ENCODE data around the gene FEZF1.

The FEZF1 gene

DNA sequence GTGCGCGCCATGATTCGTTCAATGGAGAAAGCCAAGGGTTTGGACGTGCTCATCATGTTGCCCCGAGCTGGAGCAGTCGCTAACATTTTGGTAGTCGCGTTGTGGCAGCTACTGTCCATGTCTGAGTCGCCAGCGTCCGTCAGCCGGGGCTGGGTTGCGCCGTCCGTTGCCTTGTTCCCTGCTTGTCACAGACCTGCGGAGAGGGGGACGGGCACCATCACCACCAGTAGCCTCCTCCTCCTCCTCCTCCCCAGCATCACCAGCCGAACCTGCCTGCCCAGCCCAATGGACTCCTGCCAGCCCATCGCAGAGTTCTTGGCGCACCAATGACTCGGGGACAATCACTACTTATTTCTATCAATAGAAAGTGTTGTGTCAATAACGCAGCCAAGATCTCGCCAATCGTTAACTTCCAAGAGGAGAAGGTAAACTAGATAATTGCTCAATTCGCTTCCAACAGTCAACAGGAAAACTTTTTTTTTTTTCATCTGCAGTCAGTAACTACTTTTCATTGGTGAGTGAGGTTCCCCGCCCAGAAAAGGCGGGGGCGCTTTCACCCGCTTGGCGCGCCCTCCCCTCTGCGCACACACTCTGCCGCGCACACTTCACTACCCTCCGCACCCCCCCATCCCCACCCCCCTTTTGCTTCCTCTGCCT lies at the start of gene FEZF1:
TSS of gene FEZF1 (minus strand) at position 432 of the 657 bp plus-strand sequence. CDS start at position 119, 313 bp downstream.
- peak; percentile 85 for DNase-seq (ENCODE audit: low spot score)

DNA sequence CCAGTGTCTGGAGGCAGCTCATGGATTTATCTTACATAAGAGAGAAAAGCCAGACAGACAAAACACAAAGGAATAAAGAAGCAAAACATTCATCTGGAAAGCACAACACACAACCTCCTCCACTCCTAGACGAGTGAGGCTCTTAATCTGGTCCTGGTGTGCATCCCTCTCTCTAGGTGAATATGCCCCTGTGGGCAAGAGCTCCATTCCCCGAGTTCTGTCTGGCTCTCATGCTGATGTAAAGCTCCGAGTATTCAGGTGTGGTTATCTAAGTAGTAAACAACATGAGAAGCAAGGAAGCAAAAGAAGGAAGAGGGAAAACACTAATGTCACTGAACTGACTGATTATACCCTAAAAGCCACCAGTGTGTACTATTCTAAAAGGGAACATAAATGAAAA lies 47.9 kb upstream of the FEZF1 start:
- DNase-seq (ENCODE audit: low spot score) = no peak

DNA sequence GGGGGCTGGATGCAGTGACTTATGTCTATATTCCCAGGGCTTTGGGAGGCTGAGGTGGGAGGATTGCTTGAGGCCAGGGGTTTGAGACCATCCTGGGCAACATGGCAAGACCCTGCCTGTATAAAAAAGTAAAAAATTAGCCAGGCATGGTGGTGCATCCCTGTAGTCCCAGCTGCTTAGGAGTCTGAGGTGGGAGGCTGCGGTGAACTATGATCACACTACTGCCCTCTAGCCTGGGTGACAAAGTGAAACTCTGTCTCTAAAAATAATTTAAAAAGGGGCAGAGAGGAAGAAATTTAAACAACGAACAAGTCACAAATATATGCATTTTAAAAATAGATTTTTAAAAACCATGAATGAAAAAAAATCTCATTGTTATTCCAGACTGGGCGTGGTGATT lies 46.2 kb upstream of the FEZF1 start:
- no peak for DNase-seq (ENCODE audit: low spot score)

DNA sequence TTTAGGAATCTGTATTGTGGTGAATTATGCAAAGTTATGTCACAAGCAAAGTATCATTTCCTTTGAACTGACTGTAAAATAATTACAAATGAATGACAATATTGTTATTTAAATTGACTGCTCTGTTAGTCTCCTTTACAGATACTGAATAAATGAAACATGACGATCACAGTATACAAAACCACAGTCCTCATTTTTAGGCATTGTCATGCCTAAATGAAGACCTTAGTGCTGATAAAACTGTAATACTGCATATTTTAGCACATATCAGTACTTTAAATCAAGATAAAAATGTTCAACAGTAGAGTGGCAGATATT lies 39.7 kb upstream of the FEZF1 start:
- no peak for DNase-seq (ENCODE audit: low spot score)

DNA sequence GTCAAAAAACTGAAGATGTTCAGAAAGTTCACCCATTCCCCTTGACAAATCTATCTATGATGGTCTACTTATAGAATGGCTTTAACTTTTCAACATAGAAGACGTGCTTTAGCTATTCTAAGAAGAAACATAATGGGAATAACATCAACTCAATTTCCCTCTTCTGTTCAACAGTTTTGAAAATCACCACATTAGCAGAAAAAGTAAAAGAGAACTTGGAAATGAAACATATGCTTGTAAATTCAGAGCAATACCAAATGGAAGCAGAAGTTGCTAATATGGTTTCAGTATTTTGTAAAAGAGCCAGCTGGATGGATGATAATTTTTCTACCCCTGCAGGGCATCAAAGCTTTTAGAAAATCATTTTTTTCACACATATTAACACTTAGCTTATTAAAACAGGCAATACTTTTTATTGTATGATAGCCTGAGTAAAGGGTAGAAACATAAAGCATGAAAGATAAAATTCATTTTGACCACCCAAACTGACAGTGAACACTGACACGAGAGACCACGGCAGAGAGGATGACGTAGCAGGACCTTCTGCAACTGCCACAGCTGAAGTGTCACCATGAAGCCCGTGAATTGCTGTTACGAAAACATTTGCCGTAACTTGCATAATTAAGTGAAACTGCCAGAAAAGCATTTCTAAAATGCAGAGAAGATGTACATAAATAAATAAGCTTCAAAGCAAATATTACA lies 39.2 kb upstream of the FEZF1 start:
- no peak for DNase-seq (ENCODE audit: low spot score)

DNA sequence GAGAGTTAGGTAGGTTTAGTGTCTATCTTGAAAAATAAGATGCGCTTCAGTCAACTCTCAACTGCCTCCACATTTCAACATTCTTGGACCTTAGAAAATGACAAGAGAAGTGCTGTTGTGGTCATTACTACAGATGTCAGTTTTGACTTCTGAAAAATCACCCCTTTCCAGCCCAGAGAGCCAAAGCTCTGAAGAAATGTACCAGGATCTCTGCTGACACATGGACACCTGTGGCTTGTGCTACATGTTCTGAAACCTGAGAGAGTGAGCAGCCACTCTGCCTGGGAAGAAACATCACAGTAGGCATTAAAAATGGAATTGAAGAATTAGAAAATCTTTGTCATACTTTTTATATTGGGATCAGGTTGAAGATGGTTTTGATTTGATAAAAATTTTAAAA lies 35.9 kb upstream of the FEZF1 start:
- no peak for DNase-seq (ENCODE audit: low spot score)

DNA sequence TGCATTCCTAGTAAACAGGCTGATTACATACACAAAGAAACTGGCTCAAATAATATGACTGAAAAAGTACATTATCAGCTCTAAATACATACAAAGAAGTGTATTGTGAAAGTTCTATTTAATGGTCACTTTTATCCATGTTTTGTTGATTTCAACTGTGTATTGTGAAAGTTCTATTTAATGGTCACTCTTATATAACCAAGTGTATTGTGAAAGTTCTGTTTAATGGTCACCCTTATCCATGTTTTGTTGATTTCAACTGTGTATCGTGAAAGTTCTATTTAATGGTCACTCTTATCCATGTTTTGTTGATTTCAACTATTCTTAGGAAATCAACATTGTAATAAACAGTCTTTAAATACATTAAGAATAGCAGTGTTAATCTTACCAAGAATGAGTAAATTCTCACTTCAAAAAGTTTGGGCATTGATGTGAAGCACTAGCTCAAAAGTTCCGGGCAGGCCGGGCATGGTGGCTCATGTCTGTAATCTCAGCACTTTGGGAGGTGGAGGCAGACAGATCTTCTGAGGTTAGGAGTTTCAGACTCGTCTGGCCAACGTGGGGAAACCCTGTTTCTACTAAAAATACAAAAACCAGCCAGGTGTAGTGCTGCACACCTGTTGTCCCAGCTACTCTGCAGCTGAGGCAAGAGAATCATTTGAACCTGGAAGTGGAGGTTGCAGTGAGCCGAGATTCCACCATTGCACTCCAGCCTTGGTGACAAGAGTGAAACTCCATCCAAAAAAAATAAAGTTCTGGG lies 34.8 kb upstream of the FEZF1 start:
- DNase-seq (ENCODE audit: low spot score) = no peak

DNA sequence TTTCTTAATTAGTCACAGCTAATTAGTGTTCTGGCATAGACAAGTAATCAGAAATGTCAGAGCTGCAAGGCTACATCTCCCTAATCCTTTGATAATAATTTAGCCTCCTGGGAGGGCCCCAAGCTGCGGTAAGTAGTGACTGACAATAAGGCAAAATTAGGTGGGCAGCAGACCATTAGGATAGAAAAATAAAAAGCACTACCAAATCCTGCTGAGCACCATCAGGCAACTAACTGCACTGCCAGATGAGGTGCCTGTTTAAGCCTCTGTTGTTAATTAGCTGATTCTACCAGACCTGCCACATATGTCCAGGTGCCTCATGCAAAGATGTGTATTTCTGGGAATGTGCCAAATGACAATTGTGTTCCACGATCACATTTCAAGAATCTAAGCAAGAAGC lies 32.5 kb upstream of the FEZF1 start:
- DNase-seq (ENCODE audit: low spot score) = no peak

DNA sequence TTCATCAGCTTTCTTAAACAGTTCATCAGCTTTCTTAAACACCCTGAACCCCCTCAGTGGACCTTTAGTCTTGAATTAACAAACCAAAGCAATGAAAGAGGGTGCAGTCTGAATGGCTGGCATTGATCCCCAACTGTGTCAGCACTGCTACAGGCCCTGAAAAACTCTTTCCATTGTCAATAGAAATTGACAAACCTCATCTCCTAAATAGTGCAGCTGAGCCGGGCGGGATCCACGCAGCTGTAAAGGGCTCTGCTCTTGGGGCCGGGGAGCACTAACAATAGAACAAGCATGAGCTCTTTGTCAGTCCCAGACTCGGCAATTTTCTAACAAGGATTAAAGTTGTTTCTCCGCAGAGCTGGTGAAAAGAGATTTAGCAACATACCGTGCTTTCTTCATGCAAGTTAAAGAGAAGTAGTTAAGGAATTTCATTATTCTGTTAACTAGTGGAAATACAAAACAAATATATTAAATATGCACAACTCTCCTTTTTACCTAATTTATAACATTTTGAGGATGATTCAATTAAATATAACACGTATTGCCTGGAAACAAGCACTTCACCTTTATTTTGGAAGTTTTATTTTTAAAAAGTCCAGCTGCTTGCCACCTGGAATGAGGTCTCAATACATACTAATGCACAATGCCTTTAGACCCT lies 24.7 kb upstream of the FEZF1 start:
- no peak for DNase-seq (ENCODE audit: low spot score)

DNA sequence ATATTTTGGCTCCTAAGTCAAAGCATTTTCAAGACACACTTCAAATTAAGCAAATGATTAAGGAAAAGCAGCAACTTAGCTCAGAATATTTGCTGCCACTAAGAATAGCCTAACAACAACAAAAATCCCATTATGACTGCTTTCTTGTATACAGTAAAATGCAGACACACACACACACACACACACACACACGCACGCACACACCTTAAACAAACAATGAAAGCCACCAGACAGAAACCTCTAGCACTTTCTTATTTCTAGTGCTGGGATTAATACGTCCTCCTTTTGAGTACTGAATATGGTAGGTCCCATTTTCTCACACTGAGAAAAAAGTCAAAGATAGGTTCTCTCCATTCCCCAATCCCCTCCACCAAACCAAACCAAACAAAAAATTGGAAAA lies 23.4 kb upstream of the FEZF1 start:
- DNase-seq (ENCODE audit: low spot score) = no peak

DNA sequence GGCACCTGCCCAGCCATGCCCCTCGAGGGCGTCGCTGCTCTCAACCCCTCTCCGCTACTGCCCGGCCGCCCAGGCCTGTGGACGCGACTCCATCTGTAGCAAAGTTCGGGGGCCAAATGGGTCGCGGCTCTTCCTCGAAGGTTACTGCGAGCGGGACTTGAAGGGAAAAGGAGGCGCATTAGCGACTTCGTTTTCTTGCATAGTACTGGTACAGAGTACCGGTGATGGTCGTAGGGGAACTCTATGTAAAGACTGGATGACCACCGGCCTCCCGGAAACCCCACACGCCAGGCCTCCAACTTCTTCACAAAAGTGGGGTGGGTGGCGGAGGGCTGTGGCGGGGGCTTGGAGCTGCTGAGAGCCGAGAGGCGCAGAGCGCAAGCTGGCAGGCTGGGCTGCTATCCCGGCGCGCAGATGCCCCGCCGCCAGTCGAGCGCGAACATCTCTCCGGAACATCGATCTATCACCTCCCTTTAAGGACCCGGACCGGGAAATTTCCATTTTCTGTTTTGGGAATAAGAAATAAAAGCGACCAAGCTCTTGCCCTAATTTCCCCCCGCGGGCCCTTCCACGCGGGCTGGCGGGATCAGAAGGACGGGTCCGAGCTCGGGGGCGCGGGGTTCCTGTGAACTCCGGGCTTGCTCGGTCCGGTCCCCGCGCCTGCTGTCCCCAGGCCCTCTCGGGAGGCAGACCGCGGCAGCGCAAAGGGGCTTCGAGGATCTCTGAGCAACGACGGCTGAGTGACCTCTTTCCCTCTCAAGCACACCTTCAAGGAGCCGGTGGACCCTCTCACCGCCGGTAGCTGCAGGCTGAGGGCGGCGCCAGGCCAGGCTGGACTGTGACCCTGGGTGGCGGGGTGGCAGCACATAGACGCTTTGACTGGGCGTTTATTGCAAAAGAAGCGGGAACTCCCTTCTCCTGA lies 12.2 kb upstream of the FEZF1 start:
- DNase-seq (ENCODE audit: low spot score) = peak; percentile 71

DNA sequence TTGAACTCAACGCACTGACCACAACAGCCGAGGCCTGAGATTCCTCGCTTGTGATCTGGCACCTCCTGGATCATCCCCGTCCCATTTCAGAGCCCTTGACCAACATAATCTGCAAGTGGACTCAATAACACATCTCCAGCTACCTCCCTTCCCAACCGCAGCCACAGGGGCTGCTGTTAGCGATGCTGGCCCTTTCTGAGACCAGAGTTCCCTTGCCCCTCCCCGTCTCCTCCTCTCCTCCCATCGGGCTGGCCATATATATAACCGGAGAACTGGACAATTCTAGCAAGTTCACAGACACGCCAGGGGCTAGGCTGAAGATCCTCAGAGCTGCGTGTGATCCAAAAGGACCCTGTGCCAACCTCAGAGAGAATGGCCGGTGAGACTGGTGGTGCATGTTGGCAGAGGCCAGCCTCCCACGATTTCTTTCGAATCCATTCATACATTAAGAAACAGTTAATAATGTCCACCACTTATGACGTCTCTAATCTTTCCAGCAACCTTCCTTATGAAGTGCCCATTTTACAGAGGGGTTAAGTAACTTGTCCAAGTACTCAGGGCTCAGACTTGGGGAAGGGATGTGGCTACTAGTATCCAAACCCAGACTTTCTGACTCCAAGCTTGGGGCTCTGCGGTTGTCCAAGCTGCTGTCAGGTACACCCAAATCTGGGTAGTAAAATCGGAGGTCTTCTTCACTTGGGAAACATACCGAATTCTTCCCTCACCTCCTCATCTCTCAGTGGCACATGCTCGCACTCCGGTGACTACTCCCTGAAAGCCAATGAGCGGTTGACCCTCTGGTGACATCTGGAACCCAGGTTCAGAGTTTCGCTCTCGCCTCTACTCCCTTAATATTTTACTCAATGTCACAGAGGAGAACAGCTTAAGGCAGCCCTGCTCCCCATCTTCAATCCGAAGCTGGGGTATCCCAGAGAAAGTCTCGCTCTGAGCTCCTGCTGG lies 11.2 kb upstream of the FEZF1 start:
- no peak for DNase-seq (ENCODE audit: low spot score)

DNA sequence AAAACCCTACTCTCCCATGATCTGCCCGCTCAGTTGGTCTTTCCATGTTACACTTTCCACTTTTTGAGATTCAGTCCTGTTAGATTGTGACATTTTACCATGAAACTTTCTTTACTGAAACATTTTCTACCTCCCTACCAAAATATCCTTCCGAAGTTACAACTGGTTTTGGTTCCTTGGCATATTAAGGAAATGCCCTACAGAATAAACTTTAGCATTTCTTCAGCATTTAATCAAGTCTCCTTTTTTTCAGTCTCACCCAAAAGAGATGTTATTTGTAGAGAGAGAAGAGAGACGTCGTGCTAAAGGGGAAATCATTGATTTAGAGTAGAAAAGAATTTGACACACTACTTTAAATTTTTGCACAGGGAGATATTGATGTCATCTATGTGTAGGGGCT lies 9.7 kb upstream of the FEZF1 start:
- no peak for DNase-seq (ENCODE audit: low spot score)

DNA sequence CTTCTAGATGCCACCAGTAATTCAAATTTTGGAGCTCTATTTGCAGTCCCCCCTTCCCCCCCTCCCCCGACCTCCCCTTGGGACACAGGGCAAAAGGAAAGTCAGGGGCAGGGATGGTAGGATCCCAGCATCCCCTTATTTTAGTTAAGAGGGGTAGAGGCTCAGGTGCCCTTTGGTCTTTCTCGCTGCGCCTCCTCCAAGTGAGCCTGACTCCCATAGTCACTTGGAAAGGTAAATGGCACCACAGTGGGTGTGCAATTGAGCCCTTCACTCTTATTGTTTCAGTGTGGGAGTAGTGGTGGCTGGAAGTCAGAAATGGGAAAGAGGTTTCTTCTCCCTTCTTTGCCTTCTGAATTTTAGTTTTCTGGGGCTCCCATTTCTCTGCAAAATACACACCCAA lies 8.2 kb upstream of the FEZF1 start:
- DNase-seq (ENCODE audit: low spot score) = no peak

DNA sequence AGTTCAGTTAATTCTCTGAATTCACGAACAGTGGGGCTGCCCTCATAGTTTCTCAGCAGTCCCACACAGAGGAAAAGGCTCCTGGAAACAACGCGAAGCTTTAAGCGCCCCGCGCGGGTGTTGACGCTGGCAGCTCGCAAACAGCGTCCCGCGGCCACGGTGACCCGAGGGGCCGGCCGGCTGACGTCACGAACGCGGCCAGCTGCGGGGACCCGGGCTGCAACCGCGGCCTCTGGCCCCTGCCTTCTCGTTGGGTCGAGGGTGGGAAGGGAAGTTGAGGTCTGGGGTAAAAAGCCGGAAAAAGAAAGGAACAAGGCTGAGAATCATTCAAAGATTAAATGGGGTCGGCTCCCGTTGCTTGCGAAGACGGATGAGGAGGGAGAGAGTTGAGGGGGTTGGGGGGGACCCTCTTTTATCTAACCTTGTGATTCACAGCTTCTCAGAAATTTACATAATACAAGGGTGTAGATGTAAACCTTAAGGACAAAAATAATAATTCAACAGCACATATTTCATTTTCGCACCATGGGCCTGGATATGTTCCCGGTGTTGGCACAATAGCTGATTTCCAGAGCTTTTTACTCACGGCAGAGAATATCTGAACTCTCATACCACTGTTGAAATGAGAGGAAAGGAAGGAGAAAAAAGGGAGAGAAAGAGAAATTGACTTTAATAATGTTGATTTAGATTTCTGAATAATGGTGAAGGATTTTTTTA lies 7.3 kb upstream of the FEZF1 start:
- no peak for DNase-seq (ENCODE audit: low spot score)

DNA sequence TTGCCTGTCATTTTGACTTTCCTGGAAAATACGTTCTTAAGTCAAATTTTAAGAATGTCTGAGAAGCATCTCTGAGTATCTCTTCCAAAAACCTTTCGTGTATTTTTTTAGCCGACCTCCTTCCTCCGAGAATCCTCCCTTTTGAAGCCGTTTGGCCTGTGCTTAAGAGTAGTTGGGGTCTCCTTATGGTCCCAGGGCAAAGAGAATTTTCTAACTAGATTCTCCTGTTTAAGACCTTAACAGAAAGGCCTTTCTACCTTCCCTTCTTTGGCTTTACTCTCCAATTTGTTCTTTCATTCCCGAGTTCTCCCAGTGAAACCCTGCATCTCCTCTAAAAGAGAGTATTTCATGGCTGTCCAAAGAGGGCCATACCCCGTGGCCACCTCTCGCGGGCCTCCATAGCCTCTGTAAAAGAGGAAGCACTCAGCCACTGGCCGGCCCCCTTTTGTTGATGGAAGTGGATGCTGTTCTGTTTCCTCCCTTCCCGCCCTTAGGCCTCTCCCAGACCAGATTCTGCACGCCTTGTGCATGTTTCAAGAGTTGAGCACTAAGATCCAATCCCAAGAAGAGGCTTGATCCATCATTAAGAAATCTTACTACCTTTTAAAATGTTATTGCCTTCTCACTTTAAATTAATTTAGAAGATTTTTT lies 6.6 kb upstream of the FEZF1 start:
- DNase-seq (ENCODE audit: low spot score) = no peak

DNA sequence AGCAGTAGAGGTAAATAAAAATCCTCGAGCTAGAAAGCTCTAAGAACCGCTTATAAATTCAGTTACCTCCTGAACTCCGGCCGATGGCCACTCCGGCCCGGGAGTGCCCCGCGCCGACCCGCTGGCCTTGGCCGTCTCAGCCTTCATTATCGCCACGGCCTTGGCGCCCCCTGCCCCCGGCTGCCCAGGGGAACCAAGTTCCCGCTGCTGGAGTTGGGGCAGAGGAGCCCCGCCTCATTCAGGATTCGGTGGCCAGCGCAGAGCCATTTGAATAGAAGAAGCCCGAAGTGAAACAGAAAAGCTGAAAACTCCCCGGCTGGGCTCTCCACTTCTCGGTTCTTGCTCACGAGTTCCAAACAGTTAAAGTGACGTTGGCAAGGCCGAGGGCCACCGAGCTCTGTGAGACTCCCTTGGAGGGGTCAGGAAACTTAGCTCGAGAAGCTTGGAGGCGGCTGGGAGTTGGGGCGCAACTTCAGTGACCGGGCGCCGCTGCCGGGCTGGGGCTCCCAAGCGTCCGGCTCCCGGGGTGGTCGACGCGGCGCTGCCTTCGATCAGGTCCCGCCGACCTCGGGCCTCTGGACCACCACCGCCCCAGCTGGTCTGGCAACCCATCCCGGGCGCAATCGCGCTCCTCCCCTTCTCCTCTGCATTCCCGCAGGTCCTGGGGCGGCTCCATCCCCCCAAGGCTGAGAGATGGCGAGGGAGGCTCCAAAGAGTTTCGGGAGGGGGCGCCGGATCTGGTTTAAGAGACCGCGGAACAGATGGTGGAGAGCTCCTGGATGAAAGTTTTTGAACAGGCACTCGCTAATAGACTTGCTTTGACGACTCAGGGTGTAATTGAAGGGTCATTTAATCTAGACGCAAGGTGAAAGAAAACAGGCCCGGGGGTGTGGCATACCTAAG lies 5.8 kb upstream of the FEZF1 start:
- no peak for DNase-seq (ENCODE audit: low spot score)

DNA sequence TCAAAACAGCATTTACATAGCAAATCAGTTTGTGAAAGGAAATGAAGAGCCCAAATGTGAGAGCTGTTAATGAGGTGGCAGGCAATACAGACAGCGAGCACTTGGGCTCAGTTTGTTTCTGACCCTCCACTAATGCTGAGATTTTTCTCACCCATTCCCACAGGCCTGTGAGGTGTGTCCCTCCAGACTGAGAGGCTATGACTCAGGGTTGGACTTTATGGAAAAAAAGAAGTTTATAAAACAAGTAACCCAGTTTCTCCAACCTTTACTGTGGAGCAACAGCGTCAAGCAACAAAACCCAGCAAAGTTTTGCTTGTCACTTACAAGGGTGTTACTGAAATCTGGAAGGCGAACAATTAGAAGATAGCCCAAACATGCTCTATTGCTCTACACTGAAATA lies 4.9 kb upstream of the FEZF1 start:
- DNase-seq (ENCODE audit: low spot score) = no peak

All from HuH-7.5 (cell line).